Left lobe of liver (tissue), 2 donors: ENCODE data around the gene ZNF624. TPM values are rescaled to one million over a fixed set of nuclear protein-coding genes. Genes with fewer than 3 reads are reported as not detected.
"Not testable (repeated sequence)": the region's sequence is repeated elsewhere in the genome, so short reads cannot be mapped to it uniquely, and the experiment has no call there.

Source experiments
- ATAC-seq: fragments of 200-7000 bp; cut with Tn5 transposase; one replicate; pipeline ENCODE4 v1.9.1; 2020; ENCODE audit warnings: mild to moderate bottlenecking, moderate library complexity
- DNase-seq: peaks from one replicate; pipeline ENCODE4 v3.0.0-alpha.2; 2020; ENCODE audit warnings: low spot score
- total RNA-seq: library from RNA; stranded (reverse); gene quantifications from one replicate; pipeline ENCODE4 v1.2.1, GENCODE V29; 2021
- donor health status: DM: no; HTN: no; CAD: no; lungs with moderate emphysema.
- donor health status: DM: no; HTN: yes; CAD: no.

ZNF624 gene
- 0.60 TPM for total RNA-seq

GRCh38 chr17:16653367-16654041 lies at the start of gene ZNF624:
Gene ZNF624, minus strand, starts transcription at chr17:16653850.
- peak; percentile 97 for ATAC-seq
- DNase-seq, result peak; percentile 99

GRCh38 chr17:16697603-16698002 lies 44.0 kb upstream of the ZNF624 start:
- ATAC-seq, result not testable (repeated sequence)

GRCh38 chr17:16690447-16690846 lies 36.8 kb upstream of the ZNF624 start:
- DNase-seq, ATAC-seq: not testable (repeated sequence)

More at GRCh38 chr17:16697603-16698002, 44.0 kb upstream of the ZNF624 start:
- DNase-seq, result not testable (repeated sequence)

DNA sequence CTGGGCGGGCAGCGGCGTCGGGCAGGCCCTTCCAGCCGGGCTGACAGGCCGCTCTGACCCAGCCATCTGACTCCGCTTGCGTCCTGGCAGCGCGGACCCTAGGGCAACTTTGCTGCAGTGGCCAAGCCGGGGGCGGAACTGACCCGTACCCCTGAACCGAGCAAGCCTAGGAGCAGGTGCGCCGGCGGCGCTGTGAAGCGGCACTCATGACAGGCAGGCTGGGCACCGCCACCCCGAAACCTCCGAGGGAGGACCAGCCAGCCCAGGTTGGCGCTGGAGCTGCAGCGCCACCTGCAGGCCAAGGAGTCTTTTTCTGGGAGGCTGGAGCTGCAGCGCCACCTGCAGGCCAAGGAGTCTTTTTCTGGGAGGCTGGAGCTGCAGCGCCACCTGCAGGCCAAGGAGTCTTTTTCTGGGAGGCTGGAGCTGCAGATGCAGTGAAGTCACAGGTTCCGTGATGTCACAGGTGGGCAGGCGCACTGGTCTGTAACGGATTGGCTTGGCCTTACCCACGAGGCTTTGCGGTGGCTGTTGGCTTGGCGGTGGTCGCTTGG lies 36.2 kb upstream of the ZNF624 start, which contains the start of gene CCDC144A:
TSS of gene CCDC144A (plus strand) at position 511 of the 551 bp plus-strand sequence. CDS start 160 bp downstream, outside the sequence.
- ATAC-seq, DNase-seq: not testable (repeated sequence)

- not testable (repeated sequence) for ATAC-seq, DNase-seq
Measured at GRCh38 chr17:16687151-16687550, 33.5 kb upstream of the ZNF624 start.

DNA sequence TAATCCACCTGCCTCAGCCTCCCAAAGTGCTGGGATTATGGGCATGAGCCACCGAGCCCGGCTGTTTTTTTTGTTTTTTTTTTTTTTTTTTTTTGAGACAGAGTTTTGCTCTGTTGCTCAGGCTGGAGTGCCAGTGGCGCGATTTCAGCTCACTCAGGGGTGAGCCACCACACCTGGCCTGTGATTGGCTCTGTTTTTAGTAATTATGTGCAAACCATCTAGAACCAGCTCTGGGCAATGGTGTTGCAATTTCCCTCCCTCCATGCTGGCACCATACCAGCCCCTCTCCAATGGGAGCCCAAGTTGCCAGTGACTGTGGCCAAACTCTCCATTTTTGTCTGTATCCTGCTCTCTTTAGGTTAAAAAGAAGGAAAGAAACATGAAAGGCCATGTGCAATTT lies 32.4 kb upstream of the ZNF624 start:
- ATAC-seq, result peak; percentile 53
- DNase-seq, result not testable (repeated sequence)

- not testable (repeated sequence) for DNase-seq, ATAC-seq
Measured at GRCh38 chr17:16683290-16684138, 29.9 kb upstream of the ZNF624 start.

DNA sequence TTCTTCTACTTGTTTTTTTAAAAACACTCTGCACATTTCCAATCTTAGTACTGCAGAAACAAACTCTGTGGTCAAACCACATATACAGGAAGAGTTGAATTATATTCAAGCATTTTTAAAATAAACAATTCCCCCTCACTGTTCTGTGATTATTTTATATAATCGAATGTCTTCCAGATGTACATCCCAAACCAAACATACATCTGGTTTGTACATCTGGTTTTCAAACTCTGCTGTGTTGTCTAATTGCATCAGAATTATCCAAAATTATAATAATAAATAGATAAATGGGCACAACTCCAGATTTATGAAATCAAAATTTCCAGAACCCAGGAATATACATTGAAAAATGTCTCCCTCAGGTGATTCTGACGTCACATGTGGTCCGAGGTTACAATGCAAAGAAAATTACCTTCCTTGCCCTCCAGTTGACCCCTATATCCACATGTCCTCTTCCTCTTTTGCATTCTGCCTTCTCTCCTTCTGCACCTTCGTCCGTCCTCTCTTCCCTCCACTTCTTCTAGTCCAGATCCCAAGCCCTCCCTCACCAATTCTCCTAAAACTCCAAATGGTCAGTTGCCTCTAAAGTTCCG lies 23.1 kb upstream of the ZNF624 start:
- no peak for ATAC-seq
- DNase-seq, result no peak

DNA sequence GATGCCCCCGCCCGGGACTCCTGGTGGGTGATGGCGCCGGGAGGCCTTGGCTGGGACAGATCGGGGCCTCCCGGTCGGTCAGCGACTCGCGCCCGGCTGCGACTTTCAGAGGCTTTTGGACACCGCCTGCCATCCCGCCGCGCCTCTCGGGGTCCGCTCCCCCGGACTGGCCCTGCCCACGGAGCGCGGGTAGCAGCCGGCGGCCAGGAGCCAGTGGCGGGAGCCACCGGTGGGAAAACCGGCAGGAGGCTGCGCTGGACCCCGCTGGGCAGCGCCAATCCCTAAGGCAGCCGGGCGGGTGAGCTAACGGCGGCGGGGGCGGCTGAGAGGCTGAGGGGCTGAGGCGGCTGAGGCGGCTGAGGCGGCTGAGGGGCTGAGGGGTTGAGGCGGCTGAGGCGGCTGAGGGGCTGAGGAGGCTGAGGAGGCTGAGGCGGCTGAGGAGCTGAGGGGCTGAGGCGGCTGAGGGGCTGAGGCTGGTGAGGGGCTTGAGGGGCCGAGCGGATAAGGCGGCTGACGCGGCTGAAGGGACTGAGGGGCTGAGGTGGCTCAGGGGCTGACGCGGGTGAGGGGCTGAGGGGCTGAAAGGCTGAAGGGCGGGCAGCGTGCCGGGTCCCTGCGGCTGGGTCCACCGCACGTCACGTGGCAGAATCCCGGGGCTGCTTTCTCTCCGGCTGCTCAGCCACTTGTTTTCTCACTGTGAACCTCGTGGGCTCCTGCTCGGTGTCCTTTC lies 13.4 kb upstream of the ZNF624 start:
- ATAC-seq, DNase-seq: not testable (repeated sequence)

- ATAC-seq, DNase-seq: not testable (repeated sequence)
Measured at GRCh38 chr17:16666553-16666906, 12.9 kb upstream of the ZNF624 start.

DNA sequence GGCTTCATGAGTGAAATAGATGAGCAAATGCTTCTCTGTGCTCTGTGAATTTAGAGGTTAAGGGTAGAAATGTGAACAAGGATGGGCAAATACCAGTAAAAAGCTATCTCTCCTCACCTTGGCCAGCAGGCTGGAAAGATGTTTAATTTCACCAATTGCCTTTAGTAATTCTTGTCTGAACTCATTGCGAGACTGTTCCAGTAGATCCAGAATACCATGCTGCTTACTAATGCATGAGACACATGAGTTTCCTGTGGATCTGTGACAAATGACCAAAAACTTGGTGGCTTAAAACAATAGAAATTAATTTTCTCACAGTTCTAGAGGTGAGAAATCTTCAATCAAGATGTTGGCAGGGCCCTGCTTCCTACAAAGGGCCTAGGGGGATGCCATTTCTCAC lies 9.3 kb upstream of the ZNF624 start:
- ATAC-seq, result no peak

GRCh38 chr17:16661217-16661616 lies 7.6 kb upstream of the ZNF624 start:
- ATAC-seq (no peak), DNase-seq (no peak)

More for the DNA sequence above, 9.3 kb upstream of the ZNF624 start:
- no peak for DNase-seq

DNA sequence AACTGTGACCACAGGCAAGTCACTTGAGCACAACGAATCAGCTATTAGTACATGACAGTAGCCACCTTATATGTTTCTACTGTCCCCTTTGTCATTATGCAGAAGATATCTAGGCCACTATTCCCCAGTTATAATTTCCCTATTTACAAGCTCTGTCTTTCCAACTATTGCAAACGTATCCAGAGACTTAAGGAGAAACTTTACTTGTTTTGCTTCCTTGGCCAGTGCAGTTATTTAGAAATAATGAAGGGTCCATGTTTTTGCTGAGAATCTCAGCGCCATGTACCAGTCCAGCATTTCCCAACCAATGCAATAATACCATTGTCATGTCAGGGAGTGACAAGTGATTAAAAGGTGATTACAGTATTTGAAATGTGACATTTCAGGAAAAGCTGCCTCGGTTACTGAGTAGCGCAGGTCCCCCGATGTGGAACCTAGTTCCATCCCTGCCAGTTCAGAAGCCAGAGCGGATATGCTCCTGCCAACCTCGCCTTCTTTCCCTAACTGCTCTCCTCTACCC lies 743 bp downstream of the ZNF624 start:
- no peak for ATAC-seq
- DNase-seq, result no peak

DNA sequence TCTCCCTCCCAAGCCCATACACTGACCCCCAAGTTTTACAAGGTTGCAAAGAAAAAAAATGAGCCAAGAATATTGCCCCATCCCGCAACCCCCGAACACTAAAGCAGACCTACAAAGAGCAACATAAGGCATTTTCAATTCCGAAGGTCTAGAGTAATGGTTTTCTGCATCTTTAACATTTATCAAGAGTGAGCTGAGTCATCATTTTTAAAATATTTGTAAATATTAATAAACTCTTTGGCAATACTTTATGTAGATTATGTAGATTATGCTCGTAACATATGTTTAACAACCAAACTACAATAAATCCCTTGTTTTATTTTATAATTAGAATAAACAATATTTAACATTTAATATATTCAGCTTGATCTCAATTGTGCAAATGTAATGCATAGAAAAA lies 1.4 kb downstream of the ZNF624 start:
- no peak for ATAC-seq
- no peak for DNase-seq

DNA sequence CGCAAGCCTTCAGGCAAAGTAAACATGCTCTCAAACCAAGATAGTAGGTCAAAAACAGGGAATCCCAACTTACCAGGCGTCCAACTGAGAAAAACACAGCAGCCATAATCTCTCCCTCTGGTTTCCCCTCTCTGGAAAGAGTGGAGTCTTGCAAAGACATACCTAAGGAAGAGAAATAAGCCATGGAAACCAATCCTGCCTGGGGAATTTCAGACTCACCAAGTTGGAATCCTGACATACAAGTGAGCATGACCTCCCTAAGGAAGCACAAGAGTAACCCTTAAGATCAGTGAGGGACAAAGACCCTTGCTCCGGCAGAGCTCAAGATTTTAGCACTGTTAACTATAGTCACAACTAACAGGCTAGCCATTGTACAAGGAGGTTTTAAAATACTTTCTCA lies 4.1 kb downstream of the ZNF624 start:
- ATAC-seq (no peak), DNase-seq (no peak)

GRCh38 chr17:16639438-16639837 lies 14.2 kb downstream of the ZNF624 start:
- ATAC-seq (no peak), DNase-seq (no peak)

DNA sequence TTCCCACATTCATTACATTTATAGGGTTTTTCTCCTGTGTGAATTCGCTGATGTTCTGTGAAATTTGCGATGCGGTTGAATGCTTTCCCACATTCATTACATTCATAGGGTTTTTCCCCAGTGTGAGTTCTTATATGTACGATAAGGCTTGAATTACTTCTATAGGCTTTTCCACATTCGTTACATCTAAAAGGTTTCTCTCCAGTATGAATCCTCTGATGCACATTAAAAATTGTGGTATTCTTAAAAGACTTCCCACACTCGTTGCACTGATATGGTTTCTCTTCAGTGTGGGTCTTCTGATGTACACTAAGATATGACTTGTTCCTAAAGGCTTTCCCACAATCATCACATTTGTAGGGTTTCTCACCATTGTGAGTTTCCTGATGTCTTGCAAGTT lies 30.4 kb downstream of the ZNF624 start:
- ATAC-seq, result no peak

DNA sequence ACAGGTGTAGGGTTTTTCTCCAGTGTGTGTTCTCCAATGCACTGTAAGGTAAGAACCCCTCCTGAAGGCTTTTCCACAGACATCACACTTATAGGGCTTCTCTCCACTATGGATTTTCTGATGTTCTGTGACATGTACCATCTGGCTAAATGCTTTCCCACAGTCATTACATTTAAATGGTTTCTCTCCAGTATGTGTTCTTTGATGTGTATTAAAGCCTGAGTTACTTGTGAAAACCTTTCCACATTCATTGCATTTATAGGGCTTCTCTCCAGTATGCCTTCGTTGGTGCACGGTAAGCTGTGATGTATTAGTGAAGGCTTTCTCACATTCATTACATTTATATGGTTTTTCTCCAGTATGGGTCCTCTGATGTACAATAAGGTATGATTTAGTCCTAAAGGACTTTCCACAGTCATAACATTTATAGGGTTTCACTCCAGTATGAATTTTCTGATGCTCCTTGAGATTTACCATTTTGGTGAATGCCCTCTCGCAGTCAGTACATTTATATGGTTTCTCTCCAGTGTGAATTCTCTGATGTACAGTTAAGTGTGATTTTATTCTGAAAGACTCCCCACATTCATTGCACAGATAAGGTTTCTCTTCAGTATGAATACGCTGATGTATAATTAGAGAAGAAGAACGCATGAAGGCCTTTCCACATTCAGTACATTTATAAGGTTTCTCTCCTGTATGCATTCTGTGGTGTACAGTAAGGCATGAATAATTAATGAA lies 30.9 kb downstream of the ZNF624 start:
- DNase-seq, result no peak
- ATAC-seq, result no peak

More for the DNA sequence above, 30.4 kb downstream of the ZNF624 start:
- DNase-seq, result no peak

DNA sequence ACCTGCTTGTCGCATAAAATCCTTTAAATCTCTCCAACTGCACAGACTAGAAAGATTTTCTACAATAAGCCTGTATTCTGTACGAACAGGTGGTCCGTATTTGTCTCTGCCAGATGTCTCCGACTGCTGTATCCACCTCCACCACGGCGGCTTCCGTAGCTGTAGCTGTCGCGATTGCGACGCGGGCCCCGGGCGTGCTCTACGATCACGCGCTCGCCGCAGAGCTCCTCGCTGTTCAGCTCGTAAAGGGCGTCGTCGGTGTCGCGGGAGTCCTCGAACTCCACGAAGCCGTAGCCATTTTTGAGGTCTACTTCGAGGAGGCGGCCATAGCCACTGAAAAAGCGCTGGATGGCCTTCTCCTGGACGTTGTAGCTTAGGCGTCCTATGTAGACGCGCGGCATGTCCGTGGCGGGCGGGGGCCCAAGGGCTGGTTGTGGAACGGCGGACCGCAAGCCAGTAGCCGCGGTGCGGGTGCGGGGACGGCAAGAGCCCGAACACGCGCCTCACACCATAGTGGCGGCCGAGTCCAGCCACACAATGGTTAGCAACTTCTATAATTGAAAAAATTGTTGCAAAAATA lies 36.1 kb downstream of the ZNF624 start:
- no peak for ATAC-seq

More for the DNA sequence above, 36.1 kb downstream of the ZNF624 start:
- DNase-seq, result no peak
